HEK293T (cell line): ENCODE measurements around the gene PRKG1.

Experiments
- ARNT ChIP-seq: fragments of 450-650 bp; IDR thresholded peaks from 2 replicates; pipeline ENCODE4 v1.6.1; 2017; ENCODE audit warnings: mild to moderate bottlenecking
- BHLHE40 ChIP-seq: fragments of 450-650 bp; IDR thresholded peaks from 2 replicates; pipeline ENCODE4 v1.6.1; 2016; ENCODE audit warnings: mild to moderate bottlenecking, moderate library complexity, borderline replicate concordance
- CTBP1 ChIP-seq: fragments of 450-650 bp; IDR thresholded peaks from 2 replicates; pipeline ENCODE4 v1.6.1; 2016; ENCODE audit warnings: borderline replicate concordance
- ELF4 ChIP-seq: fragments of 450-650 bp; IDR thresholded peaks from 2 replicates; pipeline ENCODE4 v1.6.1; 2017; ENCODE audit warnings: antibody characterized with exemption
- FOXK2 ChIP-seq: fragments of 450-650 bp; IDR thresholded peaks from 2 replicates; pipeline ENCODE4 v1.6.1; 2016; ENCODE audit warnings: mild to moderate bottlenecking
- FOXM1 ChIP-seq: fragments of 450-650 bp; IDR thresholded peaks from 2 replicates; pipeline ENCODE4 v1.6.1; 2017; ENCODE audit warnings: mild to moderate bottlenecking, borderline replicate concordance
- L3MBTL2 ChIP-seq: fragments of 450-650 bp; conservative IDR thresholded peaks from 2 replicates; pipeline ENCODE4 v1.6.1; 2016; ENCODE audit warnings: mild to moderate bottlenecking
- LEF1 ChIP-seq: fragments of 450-650 bp; IDR thresholded peaks from 2 replicates; pipeline ENCODE4 v1.6.1; 2017; ENCODE audit warnings: mild to moderate bottlenecking, borderline replicate concordance
- NFRKB ChIP-seq: fragments of 450-650 bp; IDR thresholded peaks from 2 replicates; pipeline ENCODE4 v1.6.1; 2016; ENCODE audit warnings: mild to moderate bottlenecking, moderate library complexity
- SP1 ChIP-seq: fragments of 450-650 bp; IDR thresholded peaks from 2 replicates; pipeline ENCODE4 v1.6.1; 2017
- SUZ12 ChIP-seq: fragments of 450-650 bp; IDR thresholded peaks from 2 replicates; pipeline ENCODE4 v1.6.1; 2016; ENCODE audit warnings: mild to moderate bottlenecking
- TARDBP ChIP-seq: fragments of 450-650 bp; IDR thresholded peaks from 2 replicates; pipeline ENCODE4 v1.6.1; 2016
- ZNF384 ChIP-seq: fragments of 450-650 bp; IDR thresholded peaks from 2 replicates; pipeline ENCODE4 v1.6.1; 2016
- TF ChIP-seq, protein P1 (sequence below): fragments of 450-650 bp; IDR thresholded peaks from 2 replicates; pipeline ENCODE4 v1.6.1; 2016

DNA sequence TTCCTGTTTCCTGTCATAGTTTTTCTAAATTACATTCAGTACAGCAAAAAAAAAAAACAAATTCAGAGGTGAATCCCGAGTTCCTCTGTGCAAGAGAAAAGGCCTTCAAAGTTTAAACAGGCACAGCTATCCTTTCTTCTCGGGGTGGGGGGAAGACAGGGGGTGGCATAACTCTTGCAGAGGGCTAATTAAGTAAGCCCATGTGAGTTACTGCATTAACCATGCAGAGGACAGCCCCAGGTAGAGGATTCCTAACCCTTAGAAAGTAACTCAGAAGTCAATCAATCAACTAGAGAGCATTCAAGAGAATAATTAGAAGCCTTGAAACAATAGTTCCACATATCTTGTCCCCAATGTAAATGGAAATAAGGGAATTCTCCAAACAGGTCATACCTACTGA, 454.2 kb downstream of the PRKG1 start:
- TF ChIP-seq ZNF384 (no peak), TARDBP (no peak), FOXK2 (no peak), CTBP1 (no peak), LEF1 (no peak), ELF4 (no peak), SUZ12 (no peak), BHLHE40 (no peak), L3MBTL2 (no peak), ARNT (no peak), FOXM1 (no peak), NFRKB (no peak), SP1 (no peak)
- TF ChIP-seq, protein P1, sequence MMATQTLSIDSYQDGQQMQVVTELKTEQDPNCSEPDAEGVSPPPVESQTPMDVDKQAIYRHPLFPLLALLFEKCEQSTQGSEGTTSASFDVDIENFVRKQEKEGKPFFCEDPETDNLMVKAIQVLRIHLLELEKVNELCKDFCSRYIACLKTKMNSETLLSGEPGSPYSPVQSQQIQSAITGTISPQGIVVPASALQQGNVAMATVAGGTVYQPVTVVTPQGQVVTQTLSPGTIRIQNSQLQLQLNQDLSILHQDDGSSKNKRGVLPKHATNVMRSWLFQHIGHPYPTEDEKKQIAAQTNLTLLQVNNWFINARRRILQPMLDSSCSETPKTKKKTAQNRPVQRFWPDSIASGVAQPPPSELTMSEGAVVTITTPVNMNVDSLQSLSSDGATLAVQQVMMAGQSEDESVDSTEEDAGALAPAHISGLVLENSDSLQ, result no peak
